Stomach (tissue), 4 donors: Measurements from ENCODE around the gene CDH18.

Source experiments
- CTCF ChIP-seq, 7 experiments: fragments of 450-650 bp in 4 of 7; fragments of 200-600 bp in 3 of 7; sonication (generic) in 3 of 7; IDR thresholded peaks; one replicate each; pipeline ENCODE4 v1.5.1; 2016 to 2019; ENCODE audit warnings: antibody characterized with exemption in 7 of 7, control low read depth in 2 of 7, mild to moderate bottlenecking in 1 of 7
- POLR2AphosphoS5 ChIP-seq, 3 donors: sonication (generic); formaldehyde crosslinking; IDR thresholded peaks; one replicate each; pipeline ENCODE4 v1.6.1; 2016; ENCODE audit warnings: antibody characterized with exemption in 3 of 3

DNA sequence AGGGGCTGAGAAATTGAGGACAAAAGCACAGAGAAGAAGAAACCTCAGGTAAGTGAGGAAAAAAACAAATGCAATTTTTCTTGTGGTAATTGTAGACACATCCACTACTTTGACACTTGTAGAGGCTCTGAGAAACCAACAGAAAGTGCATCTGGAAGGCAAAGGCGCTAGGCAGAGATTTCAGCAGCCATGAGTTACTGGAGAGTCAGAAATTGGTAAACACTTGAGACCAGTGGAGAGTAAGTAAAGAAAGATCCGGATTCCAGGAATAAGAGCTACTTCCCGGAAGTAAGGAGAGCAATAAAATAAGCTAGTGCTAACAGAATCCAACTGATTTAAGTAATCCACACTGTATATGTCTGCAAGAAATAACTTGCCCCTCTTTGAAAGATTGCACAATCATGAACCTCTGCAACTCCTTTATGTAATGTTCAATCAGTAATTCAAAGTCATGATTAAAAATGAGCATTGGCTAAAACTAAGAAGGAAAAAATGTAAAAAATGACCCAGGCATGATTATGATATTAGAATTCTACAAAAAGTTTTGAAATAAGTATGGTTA is 382.1 kb downstream of the CDH18 start:
- TF ChIP-seq CTCF (IDR thresholded peaks at IDR 0.05) (no peak), POLR2AphosphoS5 (IDR thresholded peaks at IDR 0.05) (no peak)
